K562 (cell line): Measurements from ENCODE around the gene LCNL1.

Source experiments
- CBX5 ChIP-seq: IDR thresholded peaks from 2 replicates; pipeline ENCODE4 v1.6.1; 2014; ENCODE audit warnings: low read depth, borderline replicate concordance
- FOXA1 ChIP-seq: fragments of 450-650 bp; IDR thresholded peaks from 2 replicates; pipeline ENCODE4 v1.6.1; 2016; ENCODE audit warnings: mild to moderate bottlenecking, borderline replicate concordance
- FUS ChIP-seq: fragments of 200-400 bp; formaldehyde crosslinking; optimal IDR thresholded peaks from 2 replicates; pipeline ENCODE3; 2017; ENCODE audit warnings: low read depth, low read length
- MAX ChIP-seq: sonication (generic); formaldehyde crosslinking; IDR thresholded peaks from 2 replicates; pipeline ENCODE4 v1.9.0; 2022; ENCODE audit warnings: mild to moderate bottlenecking, missing genetic modification reagents
- MAZ ChIP-seq, 2 experiments: fragments of 450-650 bp in 1 of 2; sonication (generic) in 1 of 2; formaldehyde crosslinking; IDR thresholded peaks in 1 of 2; conservative IDR thresholded peaks in 1 of 2; 2 replicates each; pipeline versions ENCODE4 v1.4.0 to v1.5.0; 2020; ENCODE audit warnings: mild to moderate bottlenecking in 1 of 2, missing genetic modification reagents in 1 of 2
- NRF1 ChIP-seq, 2 experiments: fragments of 450-650 bp; IDR thresholded peaks in 1 of 2; conservative IDR thresholded peaks in 1 of 2; 2 replicates each; pipeline ENCODE4 v1.6.1; 2014; ENCODE audit warnings: mild to moderate bottlenecking in 2 of 2
- PPARD ChIP-seq: fragments of 250-450 bp; sonication (Bioruptor Pico); IDR thresholded peaks from 2 replicates; pipeline ENCODE4 v1.8.0; 2022; ENCODE audit warnings: inconsistent platforms, mild to moderate bottlenecking, moderate library complexity
- TF ChIP-seq, protein P1 (sequence below), 2 experiments: fragments of 450-650 bp; formaldehyde crosslinking in 1 of 2; IDR thresholded peaks; 2 replicates each; pipeline versions ENCODE4 v1.4.0 to v1.6.1; 2014 to 2020; ENCODE audit warnings: mild to moderate bottlenecking in 2 of 2, borderline replicate concordance in 1 of 2, low read depth in 1 of 2

- TF ChIP-seq FOXA1 (no peak), CBX5 (no peak), FUS (no peak), NRF1 (conservative IDR thresholded peaks at IDR 0.05 in 1 of 2, IDR thresholded peaks at IDR 0.05 in 1 of 2) (no peak), MAZ (CRISPR knock-in tag; conservative IDR thresholded peaks at IDR 0.05 in 1 of 2, IDR thresholded peaks at IDR 0.05 in 1 of 2) (no peak), PPARD (no peak), MAX (no peak)
- TF ChIP-seq, protein P1, sequence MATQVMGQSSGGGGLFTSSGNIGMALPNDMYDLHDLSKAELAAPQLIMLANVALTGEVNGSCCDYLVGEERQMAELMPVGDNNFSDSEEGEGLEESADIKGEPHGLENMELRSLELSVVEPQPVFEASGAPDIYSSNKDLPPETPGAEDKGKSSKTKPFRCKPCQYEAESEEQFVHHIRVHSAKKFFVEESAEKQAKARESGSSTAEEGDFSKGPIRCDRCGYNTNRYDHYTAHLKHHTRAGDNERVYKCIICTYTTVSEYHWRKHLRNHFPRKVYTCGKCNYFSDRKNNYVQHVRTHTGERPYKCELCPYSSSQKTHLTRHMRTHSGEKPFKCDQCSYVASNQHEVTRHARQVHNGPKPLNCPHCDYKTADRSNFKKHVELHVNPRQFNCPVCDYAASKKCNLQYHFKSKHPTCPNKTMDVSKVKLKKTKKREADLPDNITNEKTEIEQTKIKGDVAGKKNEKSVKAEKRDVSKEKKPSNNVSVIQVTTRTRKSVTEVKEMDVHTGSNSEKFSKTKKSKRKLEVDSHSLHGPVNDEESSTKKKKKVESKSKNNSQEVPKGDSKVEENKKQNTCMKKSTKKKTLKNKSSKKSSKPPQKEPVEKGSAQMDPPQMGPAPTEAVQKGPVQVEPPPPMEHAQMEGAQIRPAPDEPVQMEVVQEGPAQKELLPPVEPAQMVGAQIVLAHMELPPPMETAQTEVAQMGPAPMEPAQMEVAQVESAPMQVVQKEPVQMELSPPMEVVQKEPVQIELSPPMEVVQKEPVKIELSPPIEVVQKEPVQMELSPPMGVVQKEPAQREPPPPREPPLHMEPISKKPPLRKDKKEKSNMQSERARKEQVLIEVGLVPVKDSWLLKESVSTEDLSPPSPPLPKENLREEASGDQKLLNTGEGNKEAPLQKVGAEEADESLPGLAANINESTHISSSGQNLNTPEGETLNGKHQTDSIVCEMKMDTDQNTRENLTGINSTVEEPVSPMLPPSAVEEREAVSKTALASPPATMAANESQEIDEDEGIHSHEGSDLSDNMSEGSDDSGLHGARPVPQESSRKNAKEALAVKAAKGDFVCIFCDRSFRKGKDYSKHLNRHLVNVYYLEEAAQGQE (IDR thresholded peaks at IDR 0.05; ENCODE audit: borderline replicate concordance), result no peak
- TF ChIP-seq, protein P1 (CRISPR knock-in tag; IDR thresholded peaks at IDR 0.05; ENCODE audit: low read depth), result no peak
Observed at GRCh38 chr9:136963751-136964150, 19.0 kb upstream of the LCNL1 start.
